Astrocyte (in vitro differentiated cells and primary cell): ENCODE data around the gene ACKR2.

ENCODE experiments used
- EZH2 ChIP-seq: IDR thresholded peaks from 2 replicates; pipeline ENCODE4 v1.6.1; 2012; ENCODE audit warnings: mild to moderate bottlenecking, low read length, inconsistent platforms; ENCODE audit not compliant: insufficient read depth
- TF ChIP-seq, protein P1 (sequence below): IDR thresholded peaks from 2 replicates; pipeline ENCODE4 v1.5.1; 2011; ENCODE audit warnings: low read depth, mild to moderate bottlenecking, inconsistent platforms, low read length, moderate library complexity; ENCODE audit not compliant: insufficient read depth

DNA sequence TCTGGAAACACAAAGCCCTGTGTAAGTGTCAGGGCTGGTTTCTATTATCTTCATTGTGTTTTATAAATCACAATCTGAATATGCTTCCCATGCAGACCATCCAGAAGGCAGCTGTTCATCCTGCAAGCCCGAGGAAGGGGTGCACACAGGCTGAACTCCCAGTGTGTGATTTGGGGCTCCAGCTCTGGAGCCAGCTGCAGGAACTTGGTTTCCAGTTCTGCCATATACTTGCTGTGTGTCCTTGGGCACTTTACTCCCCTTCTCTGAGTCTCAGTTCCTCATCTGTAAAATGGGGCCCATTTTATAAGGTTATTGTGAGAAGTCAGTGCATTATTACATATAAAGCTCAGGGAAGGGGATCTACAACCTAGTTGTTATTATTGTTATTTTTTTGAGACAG is 43.8 kb downstream of the ACKR2 start:
- TF ChIP-seq, protein P1, sequence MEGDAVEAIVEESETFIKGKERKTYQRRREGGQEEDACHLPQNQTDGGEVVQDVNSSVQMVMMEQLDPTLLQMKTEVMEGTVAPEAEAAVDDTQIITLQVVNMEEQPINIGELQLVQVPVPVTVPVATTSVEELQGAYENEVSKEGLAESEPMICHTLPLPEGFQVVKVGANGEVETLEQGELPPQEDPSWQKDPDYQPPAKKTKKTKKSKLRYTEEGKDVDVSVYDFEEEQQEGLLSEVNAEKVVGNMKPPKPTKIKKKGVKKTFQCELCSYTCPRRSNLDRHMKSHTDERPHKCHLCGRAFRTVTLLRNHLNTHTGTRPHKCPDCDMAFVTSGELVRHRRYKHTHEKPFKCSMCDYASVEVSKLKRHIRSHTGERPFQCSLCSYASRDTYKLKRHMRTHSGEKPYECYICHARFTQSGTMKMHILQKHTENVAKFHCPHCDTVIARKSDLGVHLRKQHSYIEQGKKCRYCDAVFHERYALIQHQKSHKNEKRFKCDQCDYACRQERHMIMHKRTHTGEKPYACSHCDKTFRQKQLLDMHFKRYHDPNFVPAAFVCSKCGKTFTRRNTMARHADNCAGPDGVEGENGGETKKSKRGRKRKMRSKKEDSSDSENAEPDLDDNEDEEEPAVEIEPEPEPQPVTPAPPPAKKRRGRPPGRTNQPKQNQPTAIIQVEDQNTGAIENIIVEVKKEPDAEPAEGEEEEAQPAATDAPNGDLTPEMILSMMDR: no peak
- TF ChIP-seq EZH2: no peak
